ENCODE data around the gene PRKG1.

DNA sequence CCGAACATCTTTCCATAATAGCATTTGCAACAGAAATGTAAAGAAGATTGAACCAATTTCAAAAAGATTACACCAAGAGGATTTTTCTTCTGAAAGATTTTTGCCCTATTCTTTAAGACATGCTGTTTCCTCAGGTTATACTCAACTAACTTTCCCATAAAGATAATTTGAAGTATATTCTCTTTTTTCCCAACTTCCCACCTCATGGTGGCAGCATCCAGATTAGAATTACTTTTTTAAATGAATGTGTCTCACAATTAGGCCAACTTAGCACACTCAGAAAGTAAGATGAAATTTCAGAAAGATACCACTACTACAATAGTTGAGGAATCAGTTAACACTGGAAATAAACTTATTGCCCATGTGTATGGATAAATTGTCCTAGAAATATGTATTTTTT, 803.3 kb downstream of the PRKG1 start:
- TF ChIP-seq, protein P1, sequence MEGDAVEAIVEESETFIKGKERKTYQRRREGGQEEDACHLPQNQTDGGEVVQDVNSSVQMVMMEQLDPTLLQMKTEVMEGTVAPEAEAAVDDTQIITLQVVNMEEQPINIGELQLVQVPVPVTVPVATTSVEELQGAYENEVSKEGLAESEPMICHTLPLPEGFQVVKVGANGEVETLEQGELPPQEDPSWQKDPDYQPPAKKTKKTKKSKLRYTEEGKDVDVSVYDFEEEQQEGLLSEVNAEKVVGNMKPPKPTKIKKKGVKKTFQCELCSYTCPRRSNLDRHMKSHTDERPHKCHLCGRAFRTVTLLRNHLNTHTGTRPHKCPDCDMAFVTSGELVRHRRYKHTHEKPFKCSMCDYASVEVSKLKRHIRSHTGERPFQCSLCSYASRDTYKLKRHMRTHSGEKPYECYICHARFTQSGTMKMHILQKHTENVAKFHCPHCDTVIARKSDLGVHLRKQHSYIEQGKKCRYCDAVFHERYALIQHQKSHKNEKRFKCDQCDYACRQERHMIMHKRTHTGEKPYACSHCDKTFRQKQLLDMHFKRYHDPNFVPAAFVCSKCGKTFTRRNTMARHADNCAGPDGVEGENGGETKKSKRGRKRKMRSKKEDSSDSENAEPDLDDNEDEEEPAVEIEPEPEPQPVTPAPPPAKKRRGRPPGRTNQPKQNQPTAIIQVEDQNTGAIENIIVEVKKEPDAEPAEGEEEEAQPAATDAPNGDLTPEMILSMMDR (IDR thresholded peaks at IDR 0.05; ENCODE audit: low read depth, low read length, missing input control): no peak
- TF ChIP-seq, protein P2, sequence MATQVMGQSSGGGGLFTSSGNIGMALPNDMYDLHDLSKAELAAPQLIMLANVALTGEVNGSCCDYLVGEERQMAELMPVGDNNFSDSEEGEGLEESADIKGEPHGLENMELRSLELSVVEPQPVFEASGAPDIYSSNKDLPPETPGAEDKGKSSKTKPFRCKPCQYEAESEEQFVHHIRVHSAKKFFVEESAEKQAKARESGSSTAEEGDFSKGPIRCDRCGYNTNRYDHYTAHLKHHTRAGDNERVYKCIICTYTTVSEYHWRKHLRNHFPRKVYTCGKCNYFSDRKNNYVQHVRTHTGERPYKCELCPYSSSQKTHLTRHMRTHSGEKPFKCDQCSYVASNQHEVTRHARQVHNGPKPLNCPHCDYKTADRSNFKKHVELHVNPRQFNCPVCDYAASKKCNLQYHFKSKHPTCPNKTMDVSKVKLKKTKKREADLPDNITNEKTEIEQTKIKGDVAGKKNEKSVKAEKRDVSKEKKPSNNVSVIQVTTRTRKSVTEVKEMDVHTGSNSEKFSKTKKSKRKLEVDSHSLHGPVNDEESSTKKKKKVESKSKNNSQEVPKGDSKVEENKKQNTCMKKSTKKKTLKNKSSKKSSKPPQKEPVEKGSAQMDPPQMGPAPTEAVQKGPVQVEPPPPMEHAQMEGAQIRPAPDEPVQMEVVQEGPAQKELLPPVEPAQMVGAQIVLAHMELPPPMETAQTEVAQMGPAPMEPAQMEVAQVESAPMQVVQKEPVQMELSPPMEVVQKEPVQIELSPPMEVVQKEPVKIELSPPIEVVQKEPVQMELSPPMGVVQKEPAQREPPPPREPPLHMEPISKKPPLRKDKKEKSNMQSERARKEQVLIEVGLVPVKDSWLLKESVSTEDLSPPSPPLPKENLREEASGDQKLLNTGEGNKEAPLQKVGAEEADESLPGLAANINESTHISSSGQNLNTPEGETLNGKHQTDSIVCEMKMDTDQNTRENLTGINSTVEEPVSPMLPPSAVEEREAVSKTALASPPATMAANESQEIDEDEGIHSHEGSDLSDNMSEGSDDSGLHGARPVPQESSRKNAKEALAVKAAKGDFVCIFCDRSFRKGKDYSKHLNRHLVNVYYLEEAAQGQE (IDR thresholded peaks at IDR 0.05): no peak
- TF ChIP-seq, protein P3, sequence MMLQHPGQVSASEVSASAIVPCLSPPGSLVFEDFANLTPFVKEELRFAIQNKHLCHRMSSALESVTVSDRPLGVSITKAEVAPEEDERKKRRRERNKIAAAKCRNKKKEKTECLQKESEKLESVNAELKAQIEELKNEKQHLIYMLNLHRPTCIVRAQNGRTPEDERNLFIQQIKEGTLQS (IDR thresholded peaks at IDR 0.05): no peak
- no peak for TF ChIP-seq RAD21 (IDR thresholded peaks at IDR 0.05)
- TF ChIP-seq JUND (IDR thresholded peaks at IDR 0.05): no peak
